ENCODE data around the gene TSPEAR.

The TSPEAR gene

DNA sequence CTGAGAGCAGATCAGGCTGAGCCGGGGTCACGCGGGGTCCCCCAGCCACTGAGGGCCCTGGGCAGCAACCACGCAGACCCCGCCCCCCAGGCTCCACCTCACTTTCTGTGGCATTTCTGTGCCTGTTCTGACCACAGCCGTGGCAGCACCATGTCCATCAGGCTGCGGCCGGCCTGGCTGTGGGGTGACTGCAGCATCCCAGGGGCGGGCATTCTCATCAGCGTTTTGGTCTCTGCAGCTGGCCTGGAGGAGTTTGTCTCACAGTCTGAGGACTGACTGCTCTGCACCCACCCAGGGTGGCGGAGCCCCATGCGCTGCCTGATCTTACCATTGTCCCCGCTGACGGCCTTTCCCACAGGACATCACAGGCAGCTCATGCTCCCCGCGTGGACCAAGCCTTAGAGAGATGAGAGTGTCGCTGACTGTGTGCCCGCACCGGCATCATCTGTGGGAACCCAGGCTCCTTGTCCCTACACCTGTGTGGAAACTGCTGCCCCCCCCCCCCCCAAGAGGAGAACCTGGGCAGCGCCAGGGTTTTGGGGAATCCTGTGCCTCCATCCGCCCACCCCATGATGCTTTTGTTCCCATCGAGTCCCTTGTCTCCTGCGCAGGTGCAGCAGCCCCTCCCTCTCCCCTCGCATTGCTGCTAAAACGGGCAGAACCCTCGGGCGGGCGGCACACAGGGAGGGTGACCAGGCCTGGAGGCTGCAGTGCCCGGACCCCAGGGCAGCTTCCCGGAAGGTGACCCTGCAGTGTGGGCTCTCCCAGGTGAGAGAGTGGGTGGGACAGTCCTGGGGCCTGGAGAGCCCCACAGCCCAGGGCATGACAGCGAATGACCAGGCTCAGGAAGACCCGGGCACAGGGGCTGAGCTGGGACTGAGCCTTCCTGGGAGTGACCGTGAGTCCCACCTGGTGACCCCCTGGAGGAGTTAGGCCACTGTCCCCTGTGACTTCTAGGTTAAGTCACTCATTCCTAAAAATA lies 173.2 kb downstream of the TSPEAR start:
- in situ Hi-C loops (cut with MboI; ENCODE audit: low sequenced_read_pairs, unreplicated experiment), result no loop called here
- DNase-seq (ENCODE audit: low spot score), result no peak
- no peak for TF ChIP-seq CTCF (IDR thresholded peaks at IDR 0.05; ENCODE audit: borderline replicate concordance, control extremely low read depth, extremely low read depth, insufficient read depth, missing control alignments)

DNA sequence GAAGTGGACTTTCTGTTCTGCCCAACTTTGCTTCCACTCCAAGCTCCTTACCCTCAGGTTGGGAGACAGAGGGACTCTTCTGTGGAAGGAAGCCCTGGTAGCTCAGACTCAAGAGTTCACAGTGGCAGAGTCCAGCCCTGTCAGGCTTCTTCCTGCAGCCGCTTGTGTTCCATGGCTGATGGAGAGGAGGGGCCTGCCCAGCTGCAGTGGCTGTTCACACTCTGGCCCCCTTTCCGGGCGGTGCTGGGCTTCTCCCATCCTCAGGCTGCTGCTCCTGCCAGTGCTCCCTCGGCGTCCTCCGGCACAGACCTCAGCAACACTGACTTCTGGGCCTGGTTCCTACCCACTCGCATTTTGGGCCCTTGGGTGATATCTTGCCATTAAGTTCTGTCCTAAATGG lies 175.4 kb downstream of the TSPEAR start:
- no peak for TF ChIP-seq CTCF (IDR thresholded peaks at IDR 0.05; ENCODE audit: borderline replicate concordance, control extremely low read depth, extremely low read depth, insufficient read depth, missing control alignments)
- no peak for DNase-seq (ENCODE audit: low spot score)
- in situ Hi-C loops (cut with MboI; ENCODE audit: low sequenced_read_pairs, unreplicated experiment), result no loop called here

GRCh38 chr21:44534688-44535087 lies 176.7 kb downstream of the TSPEAR start:
- TF ChIP-seq CTCF (IDR thresholded peaks at IDR 0.05; ENCODE audit: borderline replicate concordance, control extremely low read depth, extremely low read depth, insufficient read depth, missing control alignments), result no peak
- no peak for DNase-seq (ENCODE audit: low spot score)
- in situ Hi-C loops (cut with MboI; ENCODE audit: low sequenced_read_pairs, unreplicated experiment), result no loop called here

DNA sequence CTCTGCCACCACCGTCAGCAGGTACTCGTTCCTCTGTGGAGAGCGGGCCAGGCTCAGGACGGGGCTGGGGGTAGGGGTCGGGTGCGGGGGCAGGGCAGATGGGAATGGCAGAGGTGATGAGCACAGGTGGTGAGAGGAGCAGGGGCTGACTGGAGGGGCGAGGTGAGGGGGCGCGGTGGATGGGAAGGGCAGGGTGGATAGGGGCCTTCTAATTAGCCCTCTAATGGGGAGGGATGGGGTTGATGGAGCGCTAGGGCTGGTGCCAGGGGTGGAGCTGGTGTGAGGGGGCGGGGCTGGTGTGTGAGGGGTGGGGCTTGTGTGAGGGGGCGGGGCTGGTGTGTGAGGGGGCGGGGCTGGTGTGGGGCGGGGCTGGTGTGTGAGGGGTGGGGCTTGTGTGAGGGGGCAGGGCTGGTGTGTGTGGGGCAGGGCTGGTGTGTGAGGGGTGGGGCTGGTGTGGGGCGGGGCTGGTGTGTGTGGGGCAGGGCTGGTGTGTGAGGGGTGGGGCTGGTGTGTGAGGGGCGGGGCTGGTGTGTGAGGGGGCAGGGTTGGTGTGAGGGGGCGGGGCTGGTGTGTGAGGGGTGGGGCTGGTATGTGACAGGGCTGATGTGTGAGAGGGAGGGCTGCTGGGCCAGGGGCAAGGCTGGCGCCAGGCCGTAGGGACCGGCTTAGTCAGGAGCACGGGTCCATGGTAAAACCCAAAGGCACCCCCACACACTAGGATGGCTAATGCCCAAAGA lies 177.3 kb downstream of the TSPEAR start:
- DNase-seq (ENCODE audit: low spot score), result no peak
- TF ChIP-seq CTCF (IDR thresholded peaks at IDR 0.05; ENCODE audit: borderline replicate concordance, control extremely low read depth, extremely low read depth, insufficient read depth, missing control alignments), result no peak
- in situ Hi-C loops (cut with MboI; ENCODE audit: low sequenced_read_pairs, unreplicated experiment), result no loop called here

DNA sequence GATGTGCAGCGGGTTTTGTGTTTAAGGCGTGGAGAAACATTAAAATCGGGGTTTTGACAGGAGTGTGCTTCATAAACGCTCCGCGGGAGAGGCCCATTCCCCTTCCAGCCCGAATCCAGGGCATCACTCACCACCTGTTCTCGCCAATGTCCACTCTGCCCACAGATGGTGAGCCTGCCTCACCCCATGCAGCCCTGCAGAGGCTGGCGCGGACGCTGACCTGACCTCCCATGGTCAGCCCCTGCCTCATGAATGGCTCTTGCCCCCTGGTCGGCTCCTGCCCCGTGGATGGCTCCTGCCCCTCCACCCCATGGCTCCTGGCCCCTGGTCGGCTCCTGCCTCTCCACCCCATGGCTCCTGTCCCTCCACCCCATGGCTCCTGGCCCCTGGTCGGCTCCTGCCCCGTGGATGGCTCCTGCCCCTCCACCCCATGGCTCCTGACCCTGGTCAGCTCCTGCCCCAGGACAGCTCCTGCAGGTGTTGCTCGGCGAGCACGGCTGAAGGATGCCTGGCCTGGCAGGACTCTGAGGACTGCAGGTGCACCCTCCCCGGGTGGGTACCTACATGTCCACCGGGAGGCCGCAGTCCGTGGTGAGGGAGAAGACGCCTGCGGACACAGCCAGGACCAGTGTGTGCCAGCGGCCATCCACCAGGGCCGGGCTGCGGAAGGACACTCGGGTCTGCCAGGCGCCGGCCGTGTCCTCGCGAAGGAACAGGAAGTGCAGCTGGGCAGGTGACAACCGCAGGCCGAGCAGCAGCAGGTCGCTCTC lies 178.1 kb downstream of the TSPEAR start:
- no peak for DNase-seq (ENCODE audit: low spot score)
- in situ Hi-C loops (cut with MboI; ENCODE audit: low sequenced_read_pairs, unreplicated experiment), result no loop called here
- no peak for TF ChIP-seq CTCF (IDR thresholded peaks at IDR 0.05; ENCODE audit: borderline replicate concordance, control extremely low read depth, extremely low read depth, insufficient read depth, missing control alignments)

- in situ Hi-C loops (cut with MboI; ENCODE audit: low sequenced_read_pairs, unreplicated experiment), result no loop called here
- peak; percentile 22 for DNase-seq (ENCODE audit: low spot score)
- no peak for TF ChIP-seq CTCF (IDR thresholded peaks at IDR 0.05; ENCODE audit: borderline replicate concordance, control extremely low read depth, extremely low read depth, insufficient read depth, missing control alignments)
Observed at GRCh38 chr21:44532712-44533111, 178.7 kb downstream of the TSPEAR start.

Measured in GM13976 (cell line).